Colonic mucosa (tissue), 4 donors: ENCODE measurements around the gene CEP68. TPM values are rescaled to one million over a fixed set of nuclear protein-coding genes. Genes with fewer than 3 reads are reported as not detected.

Experiments
- DNase-seq: peaks from one replicate; pipeline ENCODE4 v3.0.0-alpha.2; 2020
- H3K27ac ChIP-seq: fragments of 200-600 bp; one replicate; pipeline ENCODE4 v1.8.0; 2021
- H3K27me3 ChIP-seq: fragments of 200-600 bp; one replicate; pipeline ENCODE4 v1.8.0; 2021
- H3K36me3 ChIP-seq: fragments of 200-600 bp; one replicate; pipeline ENCODE4 v1.8.0; 2021
- H3K4me1 ChIP-seq: fragments of 200-600 bp; one replicate; pipeline ENCODE4 v1.8.0; 2021; ENCODE audit warnings: mild to moderate bottlenecking
- H3K4me3 ChIP-seq: fragments of 200-600 bp; one replicate; pipeline ENCODE4 v1.8.0; 2021
- H3K9ac ChIP-seq, 2 donors: one replicate each; pipeline ENCODE4 v1.7.0; 2013; ENCODE audit warnings: control low read depth in 2 of 2, low read depth in 2 of 2, low read length in 2 of 2
- H3K9me3 ChIP-seq: fragments of 200-600 bp; one replicate; pipeline ENCODE4 v1.8.0; 2021
- CTCF ChIP-seq: fragments of 200-600 bp; IDR thresholded peaks from one replicate; pipeline ENCODE4 v1.8.0; 2022; ENCODE audit warnings: antibody characterized with exemption, mild to moderate bottlenecking
- intact Hi-C: fragments of 100-400 bp; cut with DNase I; formaldehyde crosslinking; loops from one replicate; pipeline ENCODE4 v1.14.1; 2022
- total RNA-seq, 2 donors: library from RNA; stranded (reverse); fragmentation: NEBNext Ultra II Directional in 1 of 2; extraction: Animal tissue kit (Norgen Biotek cat#: 25700) in 1 of 2; gene quantifications; one replicate each; pipeline ENCODE4 v1.2.1, GENCODE V29; 2021
- donor health status: healthy.
- donor health status: DM: no; HTN: no; CAD: no.
- donor health status: DM: no; HTN: no; CAD: no.

The CEP68 gene
- total RNA-seq: 1 to 10 TPM; 7.1 to 8.5 TPM

- Histone ChIP-seq H3K4me3 (peak within 1 kb of the TSS; percentile 93), H3K9ac (peak within 1 kb of the TSS; percentile 83 to 92), H3K36me3 (no peaks in the 10 kb centered on the region), H3K27me3 (no peaks in the 10 kb centered on the region), H3K9me3 (no peaks in the 10 kb centered on the region), H3K27ac (peak within 1 kb of the TSS; percentile 84), H3K4me1 (peaks cover 6% of the 10 kb centered on the region)
- intact Hi-C loops: no loop called here
- peak; percentile 98 for DNase-seq
- TF ChIP-seq CTCF: no peak
Observed at GRCh38 chr2:65056215-65057053, at the start of gene CEP68. Gene CEP68 (plus strand): TSS chr2:65056416. CDS start chr2:65069445, 13,029 bp downstream.

- no peak for TF ChIP-seq CTCF
- H3K27me3 ChIP-seq: no peaks in the 10 kb centered on the region
Observed at GRCh38 chr2:65013776-65014175, 42.4 kb upstream of the CEP68 start.

GRCh38 chr2:65015731-65016130, 40.5 kb upstream of the CEP68 start:
- Histone ChIP-seq H3K9me3 (no peaks in the 10 kb centered on the region), H3K9ac (no peak overlapping the region), H3K36me3 (no peaks in the 10 kb centered on the region), H3K4me3 (no peak overlapping the region), H3K4me1 (no peaks in the 10 kb centered on the region), H3K27me3 (no peaks in the 10 kb centered on the region), H3K27ac (no peak overlapping the region)
- DNase-seq: no peak
- intact Hi-C loops: no loop called here
- TF ChIP-seq CTCF: no peak

More at GRCh38 chr2:65013776-65014175, 42.4 kb upstream of the CEP68 start:
- Histone ChIP-seq H3K36me3 (no peaks in the 10 kb centered on the region), H3K9me3 (no peaks in the 10 kb centered on the region), H3K4me1 (no peaks in the 10 kb centered on the region), H3K4me3 (no peak overlapping the region), H3K9ac (no peak overlapping the region), H3K27ac (no peak overlapping the region)
- no peak for DNase-seq
- intact Hi-C loops: no loop called here

GRCh38 chr2:65016789-65017188, 39.4 kb upstream of the CEP68 start:
- no peak for TF ChIP-seq CTCF
- Histone ChIP-seq H3K36me3 (no peaks in the 10 kb centered on the region), H3K27ac (no peak overlapping the region), H3K27me3 (no peaks in the 10 kb centered on the region), H3K4me1 (no peaks in the 10 kb centered on the region), H3K4me3 (no peak overlapping the region), H3K9ac (no peak overlapping the region), H3K9me3 (no peaks in the 10 kb centered on the region)
- DNase-seq: no peak
- intact Hi-C loops: no loop called here

GRCh38 chr2:65017335-65017734, 38.9 kb upstream of the CEP68 start:
- H3K9ac ChIP-seq: no peak overlapping the region
- peak overlapping the region; percentile 34 for H3K27ac ChIP-seq
- no peaks in the 10 kb centered on the region for H3K9me3 ChIP-seq
- no peaks in the 10 kb centered on the region for H3K4me1 ChIP-seq
- no peak for TF ChIP-seq CTCF
- no peaks in the 10 kb centered on the region for H3K36me3 ChIP-seq
- H3K4me3 ChIP-seq: no peak overlapping the region
- no peak for DNase-seq
- no peaks in the 10 kb centered on the region for H3K27me3 ChIP-seq
- intact Hi-C loops: no loop called here
